HK-2 (cell line): ENCODE results near the gene PHACTR3.

Experiments used
- DNase-seq: peaks from one replicate; pipeline ENCODE4 v3.0.0-alpha.2; 2018; ENCODE audit not compliant: unreplicated experiment

PHACTR3 gene

DNA sequence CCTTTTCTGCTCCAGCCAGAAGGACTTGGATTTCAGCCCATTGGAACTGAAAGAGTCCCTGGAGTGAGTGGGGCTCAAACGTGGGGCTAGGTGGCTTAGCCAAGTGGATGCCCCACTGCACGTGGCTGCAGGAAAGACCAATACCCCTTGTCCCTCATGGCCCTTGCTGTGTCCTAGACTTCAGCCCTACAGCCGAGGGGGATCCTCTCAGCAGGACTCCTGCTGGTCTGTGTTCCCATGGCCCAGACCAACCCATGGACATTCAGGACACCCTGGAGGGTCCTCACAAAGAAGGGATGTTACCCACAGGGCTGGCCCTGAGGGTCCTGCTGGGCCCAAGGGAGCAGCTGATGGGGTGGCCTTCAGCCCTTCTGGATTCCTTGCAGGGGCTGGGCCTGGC, 30.0 kb upstream of the PHACTR3 start:
- no peak for DNase-seq

DNA sequence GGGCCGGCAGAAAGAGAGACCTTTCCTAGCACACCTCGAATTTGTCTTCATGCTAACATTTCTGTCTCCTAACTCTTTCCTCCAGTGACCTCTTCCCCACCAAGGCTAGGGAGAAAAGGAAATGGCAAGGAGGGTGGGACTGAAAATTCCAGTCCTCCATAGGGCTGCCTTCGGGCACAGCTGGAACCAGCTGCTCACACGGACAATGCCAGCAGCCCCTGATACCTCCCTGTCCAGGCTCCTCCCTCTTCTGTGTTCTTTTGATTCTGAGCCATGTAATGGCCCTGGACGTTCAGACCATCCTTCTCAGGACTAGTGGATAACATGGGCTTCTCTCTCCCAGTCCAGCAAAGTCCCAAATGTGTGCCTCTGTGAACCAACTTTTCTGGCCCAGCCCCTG, 29.1 kb upstream of the PHACTR3 start:
- no peak for DNase-seq

DNA sequence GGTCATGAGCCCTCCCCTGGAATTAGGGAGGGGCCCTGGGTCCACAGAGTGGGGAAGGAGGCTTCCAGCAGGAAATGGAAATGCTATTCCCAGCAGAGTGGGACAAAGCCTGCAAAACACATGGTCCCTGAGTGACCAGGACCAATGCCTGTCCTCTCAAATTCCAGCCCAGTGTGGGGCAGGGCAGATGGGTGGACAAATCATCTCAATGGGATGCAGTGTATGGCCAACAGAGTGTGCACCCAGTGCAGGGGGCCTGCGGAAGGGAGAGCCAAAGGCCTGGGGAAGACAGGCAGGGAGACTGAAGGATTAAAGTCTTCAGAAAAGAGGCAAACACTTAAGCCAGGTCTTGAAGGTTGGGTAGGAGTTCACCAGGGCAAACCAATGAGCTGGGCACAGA, 28.7 kb upstream of the PHACTR3 start:
- no peak for DNase-seq

DNA sequence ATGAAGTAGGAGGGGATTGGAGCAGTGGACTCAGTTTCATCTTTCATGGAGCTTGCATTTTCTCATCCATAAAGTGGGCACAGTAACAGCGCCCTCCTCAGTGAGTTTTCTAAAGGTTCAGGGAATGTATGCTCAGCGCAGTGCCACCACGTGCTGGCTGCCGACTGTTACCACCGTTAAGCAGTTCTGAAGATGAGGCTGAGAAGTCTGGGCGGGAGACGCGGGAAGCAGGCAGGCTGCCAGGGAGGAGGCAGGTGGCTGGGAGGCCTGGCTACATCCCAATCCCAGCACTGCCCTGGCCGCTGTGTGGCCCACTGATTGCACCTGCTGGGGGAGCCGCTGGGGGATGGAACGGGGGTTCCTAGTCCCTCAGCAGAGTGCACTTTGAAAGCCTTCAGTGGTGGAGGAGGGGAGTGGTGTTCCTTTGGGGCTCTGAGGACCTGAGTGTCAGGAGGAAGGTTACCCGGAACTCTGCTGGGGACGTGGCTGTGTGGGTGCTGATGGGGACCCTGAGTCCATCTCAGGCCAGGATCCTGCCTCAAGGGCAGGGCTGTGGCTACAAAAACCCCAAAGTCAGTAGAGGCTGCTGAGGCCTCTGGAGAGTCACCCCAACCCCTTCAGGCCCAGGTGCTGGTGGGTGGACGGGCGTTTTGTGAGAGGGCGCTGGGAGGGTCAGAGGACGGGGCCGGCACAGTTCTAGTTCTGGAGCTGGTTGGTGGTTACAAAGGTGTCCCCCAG, 28.0 kb upstream of the PHACTR3 start:
- DNase-seq: no peak

DNA sequence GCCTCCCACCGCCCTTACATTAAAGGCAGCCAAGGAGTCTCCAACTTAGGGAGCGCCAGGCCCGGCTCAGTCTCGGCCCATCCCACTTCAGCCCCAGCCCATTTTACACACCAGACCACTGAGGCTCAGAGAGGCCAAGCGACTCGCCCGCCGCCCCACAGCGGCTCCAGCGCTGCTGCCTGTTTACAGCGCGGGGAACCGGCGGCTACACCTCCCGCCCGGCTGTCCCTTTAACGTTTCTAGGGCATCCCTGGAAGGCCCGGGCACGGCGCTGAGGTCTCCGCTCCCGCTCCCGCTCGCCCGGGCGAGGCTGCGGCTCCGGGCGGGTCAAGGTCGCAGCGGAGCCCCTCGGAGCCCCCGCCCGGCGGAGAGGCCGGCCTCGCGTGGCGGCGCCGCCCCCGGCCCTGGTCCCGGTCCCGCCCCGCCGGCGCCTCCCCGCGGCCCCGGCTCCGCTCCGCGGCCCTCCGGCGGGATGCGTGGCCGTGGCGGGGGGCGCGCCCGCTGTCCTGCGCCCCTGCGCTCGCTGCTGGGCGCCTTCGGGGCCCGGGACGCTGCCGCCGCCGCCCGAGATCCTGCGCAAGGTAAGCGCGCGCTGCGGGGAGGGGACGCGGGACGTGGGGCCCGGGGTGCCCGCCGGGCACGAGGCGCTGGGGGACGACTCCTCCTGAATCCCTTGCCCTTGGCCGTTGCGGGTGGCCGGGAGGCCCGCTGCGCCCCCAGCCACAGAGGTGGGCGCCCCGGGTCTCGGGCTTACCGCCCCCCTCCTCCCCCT, 27.1 kb upstream of the PHACTR3 start:
- no peak for DNase-seq

DNA sequence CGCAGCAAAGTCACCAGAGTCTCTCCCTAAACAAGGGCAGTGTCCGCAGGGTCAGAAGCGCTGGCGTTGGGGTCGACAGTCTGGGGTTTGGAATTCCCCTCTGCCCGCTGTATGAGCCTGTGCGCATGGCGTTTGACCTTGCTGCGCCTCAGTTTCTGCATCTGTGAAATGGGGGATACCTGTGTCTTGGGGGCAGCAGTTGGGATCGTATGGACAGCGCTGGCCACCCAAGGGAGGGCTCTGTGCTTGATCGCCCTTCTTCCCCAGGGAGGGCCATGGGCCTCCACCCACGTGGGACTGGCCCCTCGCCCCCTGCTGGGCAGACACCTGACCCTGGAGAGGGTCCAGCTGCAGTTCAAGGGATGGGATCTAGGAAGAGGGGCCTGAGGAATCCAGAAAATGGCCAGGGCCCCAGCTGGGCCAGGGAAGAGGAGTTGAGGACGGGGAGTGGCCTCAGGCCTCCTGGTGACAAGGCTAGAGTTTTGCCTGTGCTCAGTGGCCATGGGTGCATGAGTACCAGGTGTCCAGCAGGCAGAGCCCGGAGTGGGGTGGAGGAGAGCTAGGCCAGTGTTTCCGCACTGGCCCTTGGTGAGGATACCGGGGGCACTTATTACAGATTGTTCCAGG, 26.4 kb upstream of the PHACTR3 start:
- DNase-seq: no peak

DNA sequence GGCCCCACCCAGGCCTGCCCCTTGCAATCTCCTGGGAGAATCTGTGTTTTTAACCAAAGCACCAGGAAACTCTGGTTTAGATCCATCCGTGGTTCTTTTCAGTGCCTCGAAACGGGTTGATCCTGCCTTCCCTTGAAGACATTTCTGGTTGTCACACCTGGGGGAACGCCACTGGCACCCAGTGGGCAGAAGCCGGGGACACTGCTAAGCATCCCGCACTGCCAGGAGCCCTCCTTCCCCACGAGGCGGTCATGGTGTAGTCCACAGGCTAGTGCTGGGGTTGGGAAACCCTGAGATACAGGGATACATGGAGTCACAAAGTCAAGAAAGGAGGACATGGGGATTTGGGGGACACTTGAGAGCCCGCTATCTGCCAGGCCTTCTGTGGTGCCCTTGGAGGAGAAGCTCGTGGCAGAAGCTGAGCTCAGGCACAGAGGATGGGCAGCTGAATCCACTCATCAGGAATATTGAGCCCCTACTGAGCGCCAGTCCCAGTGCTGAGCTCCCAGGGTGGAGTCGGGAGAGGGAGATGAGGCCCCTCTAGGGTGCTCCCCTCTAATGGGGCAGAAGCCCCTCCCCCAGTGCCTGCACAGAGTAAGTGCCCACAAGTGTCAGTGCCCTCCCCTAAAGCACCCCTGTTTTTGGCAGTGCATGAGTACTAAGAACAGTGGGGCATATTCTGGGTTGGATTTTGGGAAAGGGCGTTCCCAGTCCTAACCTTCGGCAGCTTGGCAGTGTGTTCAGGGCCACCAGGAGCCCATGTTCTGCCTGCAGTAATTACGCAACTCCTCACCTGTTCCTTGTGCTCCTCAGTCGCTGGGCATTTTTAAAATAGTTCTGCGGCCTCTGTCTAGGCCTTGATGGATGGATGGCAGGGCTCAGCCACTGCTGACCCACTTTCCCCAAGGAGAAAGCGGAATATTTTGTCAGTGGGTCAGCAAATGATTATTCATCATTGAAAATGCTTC, 25.6 kb upstream of the PHACTR3 start:
- no peak for DNase-seq

DNA sequence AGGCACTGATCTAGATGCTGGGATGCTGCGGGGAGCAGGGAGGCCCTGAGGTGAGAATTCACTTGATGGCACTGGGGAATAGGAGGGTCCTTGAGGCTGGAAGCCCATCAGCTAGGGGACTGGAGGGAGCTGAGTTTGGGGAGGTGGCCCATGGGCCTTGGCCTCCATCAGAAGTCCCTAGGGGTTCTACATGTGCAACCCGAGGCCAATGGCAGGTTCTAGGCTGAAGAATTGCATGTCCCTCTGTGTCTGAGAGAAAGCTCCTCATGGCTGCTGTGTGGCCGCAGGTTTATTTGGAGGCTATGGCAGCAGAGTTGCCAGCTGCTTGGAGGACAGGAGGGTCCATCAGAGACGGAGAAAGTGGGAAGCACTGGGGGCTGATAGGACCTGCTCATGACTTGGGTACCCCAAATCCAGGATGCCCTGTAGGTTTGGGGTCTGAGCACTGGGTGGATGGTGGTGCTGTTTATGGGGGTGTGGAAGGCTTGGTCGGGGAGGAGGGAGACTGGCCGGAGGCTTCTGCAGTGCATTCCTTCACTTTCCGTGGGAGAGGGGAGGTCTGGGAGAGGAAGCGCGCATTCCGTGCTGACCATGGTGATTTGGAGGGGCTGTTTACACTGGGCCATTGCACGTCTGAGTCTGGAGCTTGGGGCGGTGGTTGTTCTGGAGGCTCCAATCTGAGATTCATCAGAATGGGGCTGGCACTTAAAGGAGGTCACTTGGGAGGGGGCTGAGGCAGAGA, 24.8 kb upstream of the PHACTR3 start:
- DNase-seq: no peak

DNA sequence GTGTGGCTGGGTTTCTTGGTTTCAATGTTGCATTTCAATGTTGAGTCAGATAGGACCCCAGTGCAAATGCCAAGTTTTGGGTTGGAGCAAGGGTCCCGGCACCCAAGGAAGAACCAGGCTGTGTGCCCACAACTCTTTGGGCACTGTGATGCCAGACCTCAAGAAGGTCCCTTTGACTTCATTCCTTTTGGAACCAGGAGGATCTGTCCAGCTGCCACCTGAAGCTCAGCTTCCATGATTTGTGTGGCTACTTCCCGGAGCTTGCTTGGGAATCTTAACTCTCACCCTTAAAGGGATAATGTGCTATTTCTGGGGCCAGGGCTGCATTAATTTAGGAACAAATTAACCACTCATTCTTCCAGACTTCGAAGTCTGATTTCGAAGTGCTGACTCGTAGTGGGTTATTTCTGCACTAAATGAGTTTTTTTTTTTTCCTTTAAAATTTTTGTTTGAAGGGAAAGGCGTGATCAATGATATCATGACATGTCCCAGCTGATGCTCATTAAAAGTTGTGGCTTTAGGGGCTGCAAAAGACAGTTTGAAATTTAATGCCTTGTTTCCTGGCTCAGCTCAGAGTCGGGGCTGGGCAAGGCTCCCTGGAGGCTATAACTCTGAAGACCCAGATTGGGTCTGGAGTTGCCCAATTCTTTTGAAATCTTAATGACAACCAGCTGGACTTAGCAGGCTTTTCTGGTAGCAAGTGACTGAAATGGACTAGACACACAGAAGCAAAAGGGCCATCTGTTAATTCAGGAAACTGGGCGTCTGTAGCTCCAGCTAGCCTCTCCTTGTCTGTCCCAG, 24.0 kb upstream of the PHACTR3 start:
- DNase-seq: no peak

DNA sequence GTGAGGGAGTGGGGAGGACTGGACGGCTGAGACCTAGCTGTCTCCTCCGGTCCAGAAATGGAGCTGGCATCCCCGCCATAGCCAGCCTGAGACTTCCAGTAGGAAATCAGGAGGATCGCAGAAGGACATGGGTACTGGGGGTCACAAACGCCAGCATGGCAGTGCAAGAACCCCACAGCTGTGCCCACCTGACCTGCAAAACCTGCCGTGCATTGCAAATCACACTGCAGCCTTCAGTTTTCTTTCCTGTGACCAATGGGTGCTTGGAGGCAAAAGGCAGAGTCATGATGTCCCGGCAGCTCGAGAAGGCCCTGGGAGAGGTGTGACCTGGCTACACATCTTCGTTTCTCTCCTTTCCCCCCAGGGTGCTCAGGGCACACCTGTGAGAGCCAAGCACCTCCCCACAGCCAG, 23.3 kb upstream of the PHACTR3 start:
- no peak for DNase-seq

DNA sequence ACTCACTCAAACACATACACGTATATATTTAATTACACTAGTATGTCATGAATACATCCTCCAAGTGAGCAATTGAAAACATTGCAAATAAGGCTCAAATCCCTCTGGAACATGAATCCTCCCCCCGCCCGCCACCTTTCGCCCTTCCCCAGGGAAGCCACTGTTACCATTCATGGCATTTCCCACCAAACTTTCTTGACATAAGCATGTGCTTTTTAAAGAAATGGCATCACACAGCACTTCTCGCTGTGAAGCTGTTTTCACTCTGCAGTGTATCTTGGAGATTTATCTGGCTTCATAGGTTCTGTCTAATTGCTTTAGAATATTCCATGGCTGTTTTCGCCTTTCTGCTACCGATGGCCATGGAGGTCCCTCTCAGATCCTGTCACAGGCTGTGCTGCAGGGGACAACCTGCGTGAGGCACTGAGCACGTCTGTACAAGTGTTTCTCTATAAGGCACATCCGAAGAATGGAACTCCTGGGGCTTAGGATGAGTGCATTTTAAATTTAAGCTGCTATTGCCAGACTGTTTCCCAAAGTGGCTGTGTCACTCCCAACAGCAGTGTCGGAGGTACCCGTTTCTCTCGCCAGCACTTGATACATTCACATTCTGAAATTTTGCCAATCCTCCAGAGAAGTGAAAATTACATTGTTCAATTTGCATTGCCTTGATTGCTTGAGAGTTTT, 22.2 kb upstream of the PHACTR3 start:
- no peak for DNase-seq

DNA sequence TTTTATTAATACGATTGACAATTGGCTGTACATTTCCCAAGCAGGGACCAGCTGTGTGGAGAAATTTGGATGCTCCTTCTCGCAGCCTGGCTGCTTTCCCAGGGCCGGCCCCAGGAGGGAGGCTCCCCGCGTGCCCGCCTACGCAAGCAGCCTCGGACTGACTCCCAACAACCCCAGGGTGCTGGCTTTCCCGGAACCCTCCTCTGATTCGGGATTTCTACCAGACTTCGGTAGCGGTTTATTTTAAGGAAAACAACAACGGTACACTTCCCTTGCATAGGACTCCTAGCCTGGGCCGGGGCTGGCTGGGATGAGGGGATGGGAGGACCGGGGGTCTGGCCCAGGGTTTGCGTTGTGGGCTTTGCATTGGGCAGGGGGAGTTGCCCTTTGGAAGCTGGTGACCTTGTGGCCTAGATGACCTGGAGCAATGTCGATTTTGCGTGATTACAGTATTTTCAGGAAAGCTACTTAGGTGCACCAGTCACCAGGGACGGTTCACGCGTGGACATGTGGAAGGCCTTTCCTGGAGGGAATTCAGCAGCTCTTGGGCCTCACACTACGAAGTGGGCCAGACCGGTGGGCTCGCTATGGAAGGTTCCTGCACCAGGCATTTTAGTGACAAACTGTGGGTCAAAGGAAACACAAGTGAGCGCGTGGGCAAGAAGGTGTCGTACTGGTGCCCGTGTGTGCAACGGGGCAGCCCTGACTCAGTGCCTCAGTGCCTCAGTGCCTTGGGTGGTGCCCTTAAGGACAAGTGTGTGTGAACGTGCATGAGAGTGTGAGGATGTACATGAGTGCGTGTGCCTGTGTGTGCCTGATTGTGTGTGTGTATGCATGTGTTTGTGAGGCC, 20.7 kb upstream of the PHACTR3 start:
- DNase-seq: no peak

DNA sequence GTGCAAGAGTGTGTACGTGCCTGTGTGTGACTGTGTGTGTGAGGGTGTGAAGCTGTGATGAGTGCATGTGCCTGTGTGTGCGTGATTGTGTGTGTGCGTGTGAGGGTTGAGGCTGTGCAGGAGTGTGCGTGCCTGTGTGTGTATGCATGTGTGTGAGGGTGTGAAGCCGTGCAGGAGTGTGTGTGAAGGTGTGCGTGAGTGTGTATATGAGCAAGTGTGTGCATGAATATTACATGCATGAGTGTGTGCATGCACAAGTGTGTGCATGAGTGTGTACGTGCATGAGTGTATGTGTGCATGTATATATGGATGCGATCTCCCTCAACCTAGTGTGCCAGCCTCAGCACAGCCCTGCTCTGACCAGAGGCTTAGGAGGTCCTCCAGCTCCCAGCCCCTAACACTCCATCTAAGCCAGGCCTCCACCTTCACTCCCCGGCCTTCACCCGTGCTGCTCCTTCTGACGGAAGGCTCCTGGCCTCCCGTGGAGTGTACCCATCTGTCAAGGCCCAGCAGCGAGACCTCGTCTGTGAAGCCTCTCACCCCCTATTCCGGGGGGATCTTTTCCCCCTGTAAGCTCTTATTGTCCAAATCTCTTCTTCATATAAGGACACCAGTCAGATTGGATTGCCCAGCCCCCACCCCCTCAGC, 19.9 kb upstream of the PHACTR3 start:
- DNase-seq: no peak

DNA sequence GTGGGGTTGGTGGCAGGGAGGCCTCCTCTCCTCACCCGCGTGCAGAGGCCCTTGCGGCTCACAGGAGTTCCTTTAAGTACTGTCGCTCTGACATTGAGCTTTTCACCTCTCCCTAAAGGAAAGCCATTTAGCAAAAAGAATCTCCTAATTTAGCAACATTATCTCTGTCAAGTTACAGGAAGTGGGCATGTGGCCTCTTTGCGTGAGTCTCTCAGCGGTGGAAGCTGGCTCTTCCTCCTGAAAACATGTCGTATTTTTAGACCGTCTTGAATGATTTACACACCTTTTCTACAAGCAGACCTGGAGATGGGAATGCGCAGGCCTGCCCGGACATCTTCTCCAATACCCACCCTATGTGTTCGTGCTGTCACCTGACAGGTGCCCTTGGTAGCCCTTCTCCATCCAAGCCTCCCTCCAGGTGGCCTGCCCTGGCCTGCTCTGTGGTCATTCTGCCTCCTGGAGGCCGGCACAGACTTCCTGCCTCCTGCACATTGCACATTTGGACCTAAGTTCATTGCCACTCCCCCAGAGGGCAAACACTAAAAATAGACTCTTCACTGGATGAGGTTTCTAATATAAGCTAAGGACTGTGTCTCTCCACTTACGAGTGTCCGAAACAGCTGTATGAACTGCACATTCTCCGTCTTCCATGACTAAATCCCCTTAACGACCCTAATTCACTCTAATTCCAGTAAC, 18.5 kb upstream of the PHACTR3 start:
- DNase-seq: no peak

DNA sequence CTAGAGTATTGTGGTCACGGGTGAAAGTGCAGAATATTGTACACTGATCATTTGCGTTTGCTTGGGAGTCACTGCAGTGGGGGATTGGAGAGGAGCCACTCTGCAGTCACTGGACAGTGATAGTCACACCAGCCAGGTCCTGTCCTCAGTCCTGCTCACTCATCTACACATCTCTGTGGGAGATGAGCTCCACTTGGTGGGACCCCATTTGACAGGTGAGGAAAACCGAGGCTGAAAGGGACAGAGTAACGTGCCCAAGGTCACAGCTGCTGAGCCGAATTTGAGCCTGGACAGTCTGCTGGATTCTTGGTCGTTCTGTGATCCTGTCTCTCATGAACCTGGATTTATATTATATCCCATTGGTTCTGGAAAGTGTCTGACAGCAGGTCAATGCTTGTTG, 17.7 kb upstream of the PHACTR3 start:
- DNase-seq: no peak

DNA sequence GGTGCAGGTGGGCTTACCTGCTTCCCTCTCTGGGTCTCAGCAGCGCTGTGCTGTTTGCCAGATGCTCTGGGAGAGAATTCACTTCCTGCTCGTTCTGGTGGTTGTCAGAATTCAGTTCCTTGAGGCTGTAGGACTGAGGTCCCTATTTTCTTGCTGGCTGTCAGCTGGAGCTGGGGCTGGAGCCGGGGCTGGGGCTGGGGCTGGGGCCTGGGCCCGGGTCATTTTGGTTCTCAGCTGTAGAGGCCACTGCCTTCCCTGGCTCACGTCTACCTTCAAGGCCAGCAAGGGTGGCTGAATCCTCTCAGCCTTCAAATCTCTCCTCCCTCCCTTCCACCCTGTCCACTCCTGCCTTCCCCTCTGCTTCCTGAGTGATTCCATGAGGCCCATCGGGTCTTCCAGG, 16.8 kb upstream of the PHACTR3 start:
- DNase-seq: no peak

DNA sequence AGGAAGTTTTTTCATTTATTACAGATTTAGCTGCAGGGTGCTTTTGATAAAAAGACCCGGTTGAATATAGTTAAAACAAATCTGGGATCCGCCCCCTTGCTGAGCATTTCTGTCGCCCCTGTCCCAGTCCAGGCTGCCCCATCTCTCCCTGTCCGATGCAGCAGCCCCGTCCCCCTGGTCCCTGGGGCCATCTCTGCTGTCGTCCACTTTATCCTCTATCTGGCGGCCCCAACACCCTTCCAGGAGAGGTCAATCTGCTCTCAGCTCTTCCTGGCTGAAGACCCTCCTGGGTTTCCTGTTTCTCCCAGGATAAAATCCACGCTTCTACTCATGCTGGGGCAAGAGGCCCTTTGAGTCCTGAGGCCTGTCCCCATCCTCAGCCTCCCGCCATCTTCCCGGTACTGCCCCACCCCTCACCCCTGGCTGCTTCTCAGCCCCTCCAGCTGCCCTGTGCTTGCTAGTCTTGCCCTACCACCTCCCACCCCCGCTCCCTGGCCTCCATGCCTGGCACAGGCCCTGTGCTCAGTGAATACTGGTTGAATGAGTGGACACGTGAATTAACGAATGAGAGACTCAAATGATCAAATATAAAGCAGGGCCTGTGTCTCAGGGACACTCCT, 16.0 kb upstream of the PHACTR3 start:
- DNase-seq: no peak
